HK-2 (cell line): ENCODE results near the gene C19orf81.

ENCODE experiments used
- DNase-seq: peaks from one replicate; pipeline ENCODE4 v3.0.0-alpha.2; 2018; ENCODE audit not compliant: unreplicated experiment

Gene C19orf81

DNA sequence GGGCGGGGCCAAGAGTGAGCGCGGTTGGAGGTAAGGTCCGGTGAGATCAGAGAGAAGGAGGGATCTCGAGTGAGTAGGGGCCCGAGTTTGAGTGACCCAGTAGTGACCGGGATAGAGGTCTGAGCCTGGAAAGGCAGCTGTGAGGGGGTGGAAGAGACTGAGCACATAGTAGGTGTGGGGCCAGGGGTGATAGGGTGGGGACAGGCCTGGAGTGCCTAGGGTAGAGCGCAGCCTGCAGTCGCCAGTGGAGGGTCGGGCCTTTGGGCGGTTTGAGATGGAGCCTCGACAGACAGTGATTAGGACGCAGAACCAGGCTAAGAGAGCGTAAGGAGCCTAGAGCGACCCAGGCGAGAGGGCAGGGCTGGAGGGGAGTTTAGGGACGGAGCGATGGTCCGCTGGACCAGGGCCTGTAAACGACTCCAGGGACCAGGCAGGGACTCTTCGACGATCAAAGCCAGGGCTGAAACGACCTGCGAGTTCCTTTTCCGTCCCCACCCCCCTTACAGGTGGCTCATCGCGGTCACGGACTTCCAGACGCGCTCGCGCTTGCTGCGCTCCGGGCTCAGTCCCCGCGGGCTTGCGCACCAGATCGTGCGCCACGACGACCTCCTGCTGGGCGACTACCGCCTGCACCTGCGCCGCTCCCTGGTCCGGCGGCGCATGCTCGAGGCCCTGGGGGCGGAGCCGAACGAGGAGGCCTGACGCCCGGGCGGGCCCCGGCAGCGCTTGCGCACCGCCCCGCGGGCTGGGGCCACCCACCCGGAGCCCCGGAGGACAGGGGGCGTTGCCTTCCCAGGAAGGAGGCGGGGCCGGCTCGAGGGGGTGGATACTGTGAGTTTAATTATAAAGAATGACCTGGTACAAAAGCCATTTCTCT lies 9.4 kb downstream of the C19orf81 start:
- peak; percentile 94 for DNase-seq

DNA sequence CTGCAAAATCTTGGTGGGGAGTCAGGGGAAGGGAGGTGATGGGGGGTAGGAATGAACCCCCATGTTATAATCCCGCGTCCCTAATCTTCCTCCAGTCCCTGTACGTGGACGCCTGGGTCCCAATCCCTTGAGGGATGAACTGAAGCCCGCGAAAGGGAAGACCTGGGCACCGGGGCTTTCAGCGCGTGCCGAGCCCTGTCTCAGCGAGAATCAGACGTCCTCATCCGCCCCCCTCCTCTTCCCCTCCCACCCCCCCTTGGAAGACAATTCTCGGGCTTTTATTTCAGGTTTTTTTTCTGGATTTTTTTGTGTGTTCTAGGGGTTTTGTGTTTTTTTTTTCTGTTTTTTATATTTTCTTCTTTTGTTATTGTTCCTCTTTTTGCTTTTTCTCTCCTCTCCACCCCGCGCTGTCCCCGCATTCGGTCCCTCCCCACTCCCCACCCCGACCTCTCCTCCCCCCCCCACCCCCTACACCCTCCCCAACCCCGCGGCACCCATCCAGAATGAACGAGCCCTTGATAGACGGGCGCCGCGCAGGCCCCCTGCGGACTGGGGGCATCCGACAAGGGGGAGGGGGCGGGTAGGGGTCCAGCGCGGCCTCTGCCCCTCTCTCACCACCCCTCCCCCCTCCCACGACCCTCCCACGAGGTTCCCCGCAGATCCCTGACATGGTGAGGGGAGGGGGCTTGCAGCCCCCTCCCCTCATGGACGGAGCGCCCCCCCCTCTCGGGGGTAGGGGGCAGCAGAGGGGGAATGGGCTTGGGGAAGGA lies 10.3 kb downstream of the C19orf81 start:
- no peak for DNase-seq

DNA sequence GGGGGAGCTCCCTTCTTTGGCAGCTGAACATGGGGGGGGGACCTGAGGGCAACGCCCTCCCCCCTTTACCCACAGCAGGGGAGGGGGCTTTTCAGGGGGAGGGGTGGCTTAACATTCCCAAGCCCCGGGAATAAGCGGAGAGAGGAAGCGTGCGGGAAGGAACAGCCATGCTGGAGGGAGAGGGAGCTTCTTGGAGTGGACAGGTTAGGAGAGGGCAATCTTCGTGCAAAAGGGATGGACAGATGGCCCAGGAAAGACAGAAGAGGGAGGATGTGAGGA lies 10.8 kb downstream of the C19orf81 start:
- DNase-seq: no peak

DNA sequence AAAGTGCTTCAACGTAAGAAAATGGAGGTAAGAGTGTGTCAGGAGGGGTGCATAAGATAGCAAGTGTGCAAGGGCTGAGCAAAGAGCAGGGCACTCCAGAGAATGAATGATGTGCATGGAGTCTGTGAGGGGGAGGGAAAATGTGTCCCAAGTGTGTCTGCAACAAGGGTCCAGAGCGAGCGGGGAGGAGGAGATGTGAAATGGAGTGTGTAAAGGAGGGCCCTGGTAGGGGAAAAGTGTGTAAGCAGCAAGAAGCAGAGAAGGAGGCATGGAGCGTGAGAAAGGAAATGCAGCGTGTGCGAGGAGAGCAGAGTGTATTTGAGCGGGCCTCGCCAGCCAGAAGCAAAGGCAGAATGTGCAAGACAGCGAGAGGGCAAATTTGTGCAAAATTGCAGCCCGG lies 11.8 kb downstream of the C19orf81 start:
- no peak for DNase-seq

DNA sequence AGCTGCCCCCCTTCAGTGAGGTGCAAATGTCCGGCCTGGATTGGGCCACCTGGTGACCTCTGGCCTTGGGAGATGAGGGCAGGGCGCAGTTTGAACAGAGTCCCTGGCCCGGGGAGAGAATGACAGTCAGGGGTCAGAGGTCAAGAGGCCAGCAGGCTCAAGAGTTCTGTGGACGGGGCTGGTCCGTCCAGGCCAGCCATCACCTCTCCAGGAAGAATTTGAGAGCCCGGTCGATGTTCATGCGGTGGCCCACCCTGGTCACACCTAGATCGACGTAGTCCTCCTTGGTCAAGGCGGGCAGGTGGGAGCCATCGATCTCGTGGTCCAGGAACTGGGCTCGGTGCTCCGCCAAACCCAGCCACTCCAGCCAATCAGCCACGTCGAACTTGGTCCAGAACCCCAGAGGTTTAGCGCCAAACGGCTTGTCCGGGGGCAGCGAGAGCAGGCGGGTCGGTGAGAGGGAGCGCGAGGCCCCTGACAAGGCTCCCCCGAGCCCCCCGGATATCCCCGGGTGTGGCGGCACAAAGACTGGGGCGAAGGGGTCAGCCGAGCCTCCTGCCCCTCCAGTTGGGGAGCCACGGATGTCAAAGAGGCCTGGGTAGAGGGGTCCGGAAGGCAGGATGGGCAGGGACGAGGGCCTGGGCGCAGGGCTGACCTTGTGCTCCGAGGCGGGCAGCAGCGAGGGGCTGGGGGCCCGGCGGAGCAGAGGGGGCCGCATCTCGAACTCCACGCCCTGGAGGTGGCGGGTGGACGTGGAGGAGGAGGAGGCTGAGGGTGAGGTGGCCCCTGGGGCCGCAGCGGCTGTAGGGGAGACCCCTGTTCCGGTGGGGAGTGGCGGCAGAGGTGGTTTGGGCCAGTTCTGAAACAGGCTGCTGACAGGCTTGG lies 12.8 kb downstream of the C19orf81 start:
- no peak for DNase-seq

DNA sequence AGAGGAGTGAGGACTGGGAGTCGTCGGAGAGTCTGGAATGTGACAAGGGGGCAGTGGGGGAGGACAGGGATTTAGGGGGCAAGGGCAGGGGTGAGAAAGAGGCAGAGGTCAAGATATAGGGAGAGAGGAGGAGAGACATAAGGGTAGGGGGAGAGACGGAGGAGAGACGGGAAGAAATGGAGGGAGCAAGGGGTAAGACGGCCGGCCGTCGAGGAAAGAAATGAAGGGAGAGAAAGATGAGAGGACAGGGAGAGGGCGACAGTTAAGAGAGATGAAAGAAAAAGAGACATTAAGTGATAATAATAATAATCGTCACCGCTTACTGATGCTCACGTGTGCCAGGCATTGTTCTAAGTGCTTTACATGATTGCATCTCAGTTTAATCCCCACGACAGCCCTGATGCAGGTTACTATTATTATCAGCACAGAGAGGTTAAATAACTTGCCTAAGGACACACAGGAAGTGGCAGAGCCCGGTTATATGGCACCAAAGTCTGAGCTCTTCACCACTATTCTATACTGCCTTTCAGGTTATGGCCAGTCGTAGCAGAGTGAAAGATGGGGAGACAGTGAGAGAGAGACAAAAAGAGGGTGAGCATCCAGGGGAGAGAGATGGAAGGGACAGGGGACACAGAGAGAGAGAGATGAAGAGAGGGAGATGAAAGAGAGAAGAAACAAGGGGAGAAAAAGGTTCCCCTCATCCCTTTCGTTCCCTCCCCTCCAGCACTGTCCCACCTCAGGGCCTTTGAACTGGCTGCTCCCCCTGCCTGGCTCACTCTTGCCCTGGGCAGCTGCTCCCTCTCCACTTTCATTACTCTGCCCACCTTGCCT lies 13.6 kb downstream of the C19orf81 start:
- DNase-seq: no peak

DNA sequence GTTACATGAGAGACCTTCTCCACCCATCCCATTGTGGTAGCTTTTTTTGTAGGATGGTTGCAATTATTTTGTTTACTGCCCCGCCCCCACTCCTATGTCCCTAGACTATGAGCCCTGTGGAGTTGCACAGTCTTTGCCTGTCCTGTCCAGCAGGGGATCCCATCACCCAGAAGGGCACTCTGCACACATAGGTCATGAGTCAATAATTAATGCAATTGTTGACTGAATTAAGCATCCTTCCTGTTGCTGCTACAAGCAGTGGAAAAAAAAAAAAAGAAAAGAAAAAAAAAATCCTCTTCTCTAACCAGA lies 14.2 kb downstream of the C19orf81 start:
- DNase-seq: peak; percentile 52

DNA sequence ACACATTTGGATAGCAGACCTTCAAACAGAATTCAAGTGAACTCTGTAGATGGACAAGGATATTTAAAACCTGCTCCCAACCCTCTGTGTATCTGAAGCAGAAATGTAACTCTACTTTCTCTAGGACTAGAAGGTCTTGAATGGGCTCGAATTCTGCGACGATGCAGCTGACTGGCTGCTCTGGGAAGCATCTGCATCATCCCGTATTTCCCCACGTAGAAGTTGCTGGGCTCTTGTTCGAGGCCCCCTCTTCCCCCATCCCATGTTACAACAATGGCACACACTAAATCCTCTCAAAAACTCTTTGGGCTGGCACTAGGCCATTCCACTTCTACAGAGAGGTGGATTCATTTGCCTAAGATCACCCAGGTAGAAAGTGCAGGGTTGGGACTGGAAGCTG lies 15.0 kb downstream of the C19orf81 start:
- no peak for DNase-seq

DNA sequence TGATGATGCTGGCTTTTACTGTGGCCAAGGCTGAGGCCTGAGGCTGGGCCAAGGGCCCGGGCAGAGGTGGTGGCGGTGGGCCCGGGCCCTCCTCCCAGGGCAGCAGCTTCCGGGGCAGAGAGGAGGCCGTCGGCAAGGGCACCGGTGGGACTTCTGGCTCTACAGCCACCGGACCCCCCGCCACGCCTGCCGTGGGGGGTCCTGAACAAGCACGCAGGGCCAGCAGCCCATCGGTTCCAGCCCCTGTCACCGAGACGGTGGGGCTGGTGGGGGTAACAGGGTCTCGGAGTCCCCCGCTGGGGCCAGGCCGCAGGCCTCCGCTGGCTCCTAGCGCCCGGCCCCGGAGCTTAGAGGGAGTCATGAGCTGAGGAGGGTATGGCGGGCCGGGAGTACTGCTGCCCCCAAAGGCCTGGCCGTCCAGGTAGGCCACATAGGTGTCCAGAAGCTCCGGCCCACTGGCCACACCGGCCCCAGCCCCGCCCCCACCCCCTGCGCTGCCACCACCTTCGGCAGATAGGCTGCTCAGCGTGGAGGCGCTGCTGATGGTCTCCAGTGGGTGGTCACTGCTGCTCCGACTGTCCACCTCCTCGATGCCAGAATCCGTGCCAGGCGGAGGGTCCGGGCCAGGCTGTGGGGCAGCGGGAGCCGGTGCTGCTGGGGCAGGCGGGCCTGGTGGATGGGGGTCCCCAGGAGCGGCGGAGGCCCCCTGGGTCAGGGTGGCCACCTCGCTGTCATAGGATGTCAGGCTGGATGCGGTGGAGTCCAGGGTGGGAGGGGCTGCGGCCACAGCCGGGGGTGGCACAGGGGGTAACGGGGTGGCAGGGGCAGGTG lies 17.3 kb downstream of the C19orf81 start:
- no peak for DNase-seq

DNA sequence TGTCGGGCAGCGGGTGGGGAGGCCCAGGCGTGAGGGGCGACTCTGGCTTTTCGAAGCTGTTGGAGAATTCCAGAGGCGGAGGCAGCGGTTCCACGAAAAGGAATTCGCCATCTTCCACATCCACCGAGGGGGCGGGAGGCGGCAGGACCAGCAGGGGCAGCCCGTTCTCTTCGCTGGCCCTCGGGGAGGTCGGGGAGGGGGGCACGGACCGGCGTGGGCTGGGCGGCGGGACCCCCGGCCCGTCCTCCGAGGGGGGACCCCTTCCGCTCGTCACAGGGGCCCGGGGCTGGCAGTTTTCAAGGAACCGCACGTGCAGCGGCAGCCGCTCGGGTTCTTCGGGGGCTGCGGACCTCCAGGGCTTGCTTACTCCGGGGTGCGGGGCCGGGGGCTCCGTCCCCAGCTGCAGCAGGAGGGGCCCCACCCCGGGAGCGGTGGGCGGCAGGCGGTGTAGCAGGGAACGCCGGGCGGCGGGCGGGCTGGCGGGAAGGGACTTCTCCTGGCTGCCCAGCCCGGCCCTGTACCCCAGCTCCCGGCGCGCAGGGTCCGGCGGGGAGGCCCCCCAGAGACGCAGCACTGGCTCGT lies 18.0 kb downstream of the C19orf81 start:
- no peak for DNase-seq

DNA sequence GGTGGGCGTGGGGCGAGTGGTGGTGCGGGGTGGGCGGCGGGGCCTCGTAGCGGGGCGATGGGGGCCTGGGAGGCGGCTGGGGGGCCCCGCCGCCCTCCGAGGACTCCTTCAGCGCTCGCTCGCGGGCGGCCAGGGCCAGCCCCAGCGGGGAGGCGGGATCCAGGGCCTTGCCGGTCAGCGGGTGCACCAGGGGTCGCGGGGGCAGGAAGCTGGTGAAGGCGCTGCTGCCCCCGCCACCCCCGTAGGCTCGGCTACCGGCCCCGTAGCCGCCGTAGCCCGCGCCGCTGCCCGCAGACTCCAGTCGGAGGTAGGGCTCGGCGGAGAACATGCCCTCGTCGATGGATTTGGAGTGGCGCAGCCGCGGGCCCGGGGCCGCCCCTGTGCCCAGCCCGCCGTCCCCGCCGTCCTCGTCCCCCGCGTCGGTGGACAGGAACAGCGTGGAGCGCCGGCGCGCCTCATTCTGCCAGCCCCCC lies 18.6 kb downstream of the C19orf81 start:
- no peak for DNase-seq

DNA sequence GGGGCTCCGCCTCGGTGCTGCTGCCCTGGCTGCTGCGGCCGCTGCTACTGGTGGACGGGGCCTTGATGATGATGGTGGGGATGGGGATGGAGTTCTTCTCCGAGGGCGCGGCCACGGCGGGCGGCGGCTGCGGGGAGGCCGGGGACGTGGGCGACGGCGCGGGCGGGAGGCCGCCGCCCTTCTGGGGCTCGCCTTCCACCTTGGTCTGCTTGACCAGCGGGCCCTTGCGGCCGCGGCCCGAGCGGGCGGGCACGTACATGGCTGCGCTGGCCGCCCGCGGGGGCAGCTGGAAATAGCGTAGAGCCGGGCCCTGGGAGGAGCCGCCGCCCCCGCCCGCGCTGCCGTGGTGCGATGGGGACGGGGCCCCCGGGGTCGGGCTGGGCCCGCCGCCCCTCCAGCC lies 19.2 kb downstream of the C19orf81 start:
- no peak for DNase-seq

DNA sequence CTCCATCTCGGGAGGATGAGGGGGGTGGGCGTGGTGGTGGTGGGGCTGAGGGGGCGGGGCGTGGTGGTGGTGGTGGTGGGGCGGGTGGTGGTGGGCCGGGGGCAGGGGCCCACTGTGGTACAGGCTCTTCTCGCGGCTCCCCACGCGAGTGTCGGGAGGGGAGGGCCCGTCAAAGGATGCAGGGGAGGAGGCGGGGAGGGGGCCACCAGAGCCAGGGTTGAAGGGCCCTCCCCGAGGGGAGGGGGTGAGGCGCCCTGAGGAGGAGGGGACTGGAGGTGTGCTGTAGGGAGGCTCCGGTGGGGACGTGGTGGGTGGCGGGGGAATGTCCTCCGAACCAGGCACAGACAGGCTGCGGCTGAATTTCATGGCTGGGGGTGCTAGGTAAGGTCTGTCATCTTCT lies 19.6 kb downstream of the C19orf81 start:
- no peak for DNase-seq

DNA sequence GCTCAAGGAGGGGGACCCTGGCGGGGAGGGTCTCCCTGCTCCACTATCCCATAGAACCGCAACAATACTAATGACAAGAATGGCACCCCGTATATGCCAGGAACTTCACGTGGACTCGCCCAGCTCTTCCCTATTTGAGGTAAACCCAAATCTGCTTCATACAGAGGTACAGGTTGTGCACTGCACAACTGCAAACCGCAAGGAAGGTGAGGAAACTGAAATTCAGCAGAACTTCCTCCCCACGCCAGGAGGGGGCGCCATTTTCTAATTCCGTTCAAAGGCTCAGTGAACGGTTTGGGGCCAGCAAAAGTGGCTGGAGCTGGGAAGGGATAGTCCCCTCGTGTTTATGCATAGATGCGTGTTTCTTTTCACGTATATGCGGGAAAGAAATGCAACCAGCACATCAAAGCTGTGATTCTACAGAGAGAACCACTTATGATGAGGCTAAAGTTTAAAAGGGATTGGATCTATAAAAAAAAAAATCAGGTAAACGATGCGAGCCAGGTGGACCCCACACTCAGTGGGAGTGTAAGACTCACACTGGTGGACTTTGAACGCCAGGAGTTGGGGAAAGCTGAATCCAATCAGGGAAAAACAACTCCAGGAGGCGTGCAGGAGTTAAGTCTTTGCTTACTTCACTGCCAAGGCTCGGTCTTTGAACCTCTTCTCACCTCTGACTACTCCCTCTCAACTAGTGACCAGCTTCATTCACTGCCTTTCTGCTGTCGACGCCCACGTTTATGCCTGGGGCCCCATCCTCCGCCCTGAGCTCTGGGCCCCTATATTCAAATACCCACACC lies 20.3 kb downstream of the C19orf81 start:
- DNase-seq: peak; percentile 61

DNA sequence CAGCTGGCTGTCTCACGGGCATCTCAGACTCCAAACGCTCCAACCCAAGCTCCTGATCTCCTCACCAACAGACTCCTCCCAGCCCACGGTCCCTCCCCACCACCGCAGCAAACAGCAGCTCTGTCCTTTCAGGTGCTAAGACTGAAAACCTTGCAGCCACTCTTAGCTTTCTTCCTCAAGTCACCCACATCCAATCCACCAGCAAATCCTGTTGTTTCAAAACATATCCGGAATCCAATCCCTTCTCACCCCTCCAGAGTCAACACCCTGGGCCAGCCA lies 20.8 kb downstream of the C19orf81 start:
- DNase-seq: no peak

DNA sequence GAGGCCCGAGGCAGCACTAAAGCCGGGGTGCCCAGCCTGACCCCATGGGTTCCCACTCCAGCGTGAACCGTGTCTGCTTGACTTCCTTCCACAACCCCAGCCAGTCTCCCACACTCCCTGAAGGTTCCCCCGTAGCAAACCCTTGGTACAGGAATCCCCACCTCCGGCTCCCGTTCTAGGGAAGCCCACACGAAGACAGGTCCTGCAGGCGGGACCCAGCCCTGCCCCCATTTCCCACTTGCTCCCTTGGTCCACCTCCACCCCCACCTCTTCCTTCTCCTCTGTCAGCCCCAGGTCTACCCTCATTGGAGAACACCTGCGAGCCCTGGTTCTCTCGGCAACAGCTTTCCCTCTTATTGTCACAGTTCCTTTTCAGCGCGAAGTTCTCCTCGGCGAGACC lies 23.9 kb downstream of the C19orf81 start:
- no peak for DNase-seq

DNA sequence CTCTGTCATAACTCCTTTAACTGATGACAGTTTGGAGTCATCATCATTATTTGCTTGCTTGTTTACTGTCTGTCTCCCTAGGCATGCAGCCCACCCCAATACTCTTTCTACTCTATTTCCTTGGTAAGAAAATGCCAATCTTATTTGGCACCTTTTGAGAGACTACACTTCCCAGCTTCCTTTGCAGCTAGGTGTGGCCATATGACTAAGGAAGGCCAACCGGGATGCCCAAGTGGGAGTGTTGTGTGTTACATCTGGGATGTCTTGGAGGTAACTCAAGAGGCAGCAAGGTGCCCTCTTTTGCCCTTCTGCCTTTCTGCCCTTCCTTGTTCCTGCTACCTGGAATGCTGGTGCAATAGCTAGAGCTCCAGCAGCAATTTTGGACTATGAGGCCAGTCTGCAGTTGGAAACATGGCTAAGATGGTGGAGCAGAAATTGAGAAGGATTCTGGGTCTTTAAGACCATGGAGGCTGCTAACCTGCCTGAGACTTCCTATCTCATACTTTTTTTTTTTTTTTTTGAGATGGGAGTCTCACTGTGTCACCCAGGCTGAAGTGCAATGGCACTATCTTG lies 27.5 kb downstream of the C19orf81 start:
- no peak for DNase-seq

DNA sequence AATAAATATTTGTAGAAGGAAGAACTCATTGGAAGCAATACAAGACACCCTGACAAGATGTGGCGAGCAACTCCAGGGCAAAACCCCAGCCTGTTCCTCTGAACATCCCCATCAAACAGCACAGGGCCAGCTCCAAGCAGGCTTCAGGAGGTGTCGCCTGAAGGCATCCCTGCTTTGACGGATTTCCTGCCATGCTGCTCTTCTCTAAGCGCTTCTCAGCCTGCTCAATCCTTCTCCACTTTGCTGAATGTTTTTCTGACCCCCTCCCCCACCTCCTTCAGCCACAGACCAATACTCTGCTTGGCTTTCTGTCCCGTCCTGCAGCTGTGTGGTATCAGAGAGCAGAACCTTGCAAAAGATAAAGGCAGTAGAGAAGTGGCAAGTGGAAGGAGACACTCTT lies 28.4 kb downstream of the C19orf81 start:
- no peak for DNase-seq

DNA sequence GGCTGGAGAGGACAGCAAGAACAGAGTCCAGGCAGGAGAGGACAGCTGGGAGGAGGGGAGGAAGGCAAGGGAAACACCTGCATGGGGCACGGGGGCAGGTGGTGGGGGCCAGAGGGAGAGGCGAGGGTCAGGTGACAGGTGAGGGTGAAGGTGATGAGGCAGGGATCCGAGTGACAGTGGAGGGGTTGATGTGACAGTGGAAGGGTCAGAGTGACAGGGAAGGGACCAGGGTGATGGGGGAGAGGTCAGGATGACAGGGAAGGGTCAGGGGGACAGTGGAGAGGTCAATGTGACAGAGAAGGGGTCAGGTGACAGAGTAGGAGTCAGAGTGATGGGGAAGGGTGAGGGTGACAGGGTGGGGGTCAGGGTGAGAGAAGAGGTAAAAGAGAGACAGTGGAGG lies 29.1 kb downstream of the C19orf81 start:
- DNase-seq: no peak
